Neural progenitor cell (in vitro differentiated cells): Measurements from ENCODE around the gene DAPK3. TPM values are rescaled to one million over a fixed set of nuclear protein-coding genes. Genes with fewer than 3 reads are reported as not detected.

ENCODE experiments used
- DNase-seq: peaks from one replicate; pipeline ENCODE4 v3.0.0-alpha.2; 2016; ENCODE audit warnings: low spot score
- H2AFZ ChIP-seq: fragments of 200-600 bp; sonication (generic); replicated peaks from 2 replicates; pipeline ENCODE4 v1.6.1; 2016; ENCODE audit warnings: antibody characterized with exemption
- H3F3A ChIP-seq: fragments of 200-600 bp; sonication (generic); 2 replicates; pipeline ENCODE4 v1.6.1; 2016; ENCODE audit warnings: antibody characterized with exemption, low read depth
- H3K27ac ChIP-seq: fragments of 200-600 bp; sonication (generic); 2 replicates; pipeline ENCODE4 v1.5.1; 2016; ENCODE audit warnings: mild to moderate bottlenecking
- H3K27me3 ChIP-seq: fragments of 200-600 bp; sonication (generic); 2 replicates; pipeline ENCODE4 v1.6.1; 2016; ENCODE audit warnings: mild to moderate bottlenecking, moderate library complexity
- H3K36me3 ChIP-seq: fragments of 200-600 bp; sonication (generic); 2 replicates; pipeline ENCODE4 v1.5.1; 2016
- H3K4me1 ChIP-seq: fragments of 200-600 bp; sonication (generic); 2 replicates; pipeline ENCODE4 v1.6.1; 2016; ENCODE audit warnings: mixed run types
- H3K4me2 ChIP-seq: fragments of 200-600 bp; sonication (generic); 2 replicates; pipeline ENCODE4 v1.6.1; 2016
- H3K4me3 ChIP-seq: fragments of 200-600 bp; sonication (generic); 2 replicates; pipeline ENCODE4 v1.5.1; 2016
- H3K79me2 ChIP-seq: fragments of 200-600 bp; sonication (generic); 2 replicates; pipeline ENCODE4 v1.6.1; 2016; ENCODE audit warnings: low read depth
- H3K9ac ChIP-seq: fragments of 200-600 bp; sonication (generic); 2 replicates; pipeline ENCODE4 v1.6.1; 2016
- H3K9me3 ChIP-seq: fragments of 200-600 bp; sonication (generic); 2 replicates; pipeline ENCODE4 v1.5.1; 2016; ENCODE audit warnings: low read depth
- H4K20me1 ChIP-seq: fragments of 200-600 bp; sonication (generic); 2 replicates; pipeline ENCODE4 v1.6.1; 2016; ENCODE audit warnings: low read depth
- H3K27ac Mint-ChIP-seq: 3 replicates; pipeline ENCODE4 v1.8.0; 2021; ENCODE audit warnings: mixed read lengths
- H3K27me3 Mint-ChIP-seq: 2 replicates; pipeline ENCODE4 v1.8.0; 2022; ENCODE audit warnings: low read depth, mild to moderate bottlenecking, inconsistent platforms, moderate library complexity, mixed read lengths; ENCODE audit not compliant: insufficient read depth
- H3K36me3 Mint-ChIP-seq: 3 replicates; pipeline ENCODE4 v1.8.0; 2021; ENCODE audit warnings: mixed read lengths
- H3K4me1 Mint-ChIP-seq: 3 replicates; pipeline ENCODE4 v1.8.0; 2021; ENCODE audit warnings: mixed read lengths
- H3K4me3 Mint-ChIP-seq: 3 replicates; pipeline ENCODE4 v1.8.0; 2021; ENCODE audit warnings: mild to moderate bottlenecking, moderate library complexity, mixed read lengths
- H3K9me3 Mint-ChIP-seq: 3 replicates; pipeline ENCODE4 v1.8.0; 2020; ENCODE audit warnings: mixed read lengths
- EZH2 ChIP-seq: fragments of 200-600 bp; sonication (generic); IDR thresholded peaks from 2 replicates; pipeline ENCODE4 v1.6.1; 2017; ENCODE audit warnings: antibody characterized with exemption, mild to moderate bottlenecking, moderate library complexity
- EZH2phosphoT487 ChIP-seq: fragments of 200-600 bp; sonication (generic); IDR thresholded peaks from 2 replicates; pipeline ENCODE4 v1.6.1; 2017; ENCODE audit warnings: antibody characterized with exemption
- total RNA-seq: library from RNA; depleted of rRNA; stranded (reverse); fragments of >200 nt; gene quantifications from 2 replicates; pipeline ENCODE4 v1.2.3, GENCODE V29; 2015; ENCODE audit warnings: low replicate concordance
- TF ChIP-seq, protein P1 (sequence below): fragments of 200-600 bp; sonication (generic); IDR thresholded peaks from 2 replicates; pipeline ENCODE4 v1.5.1; 2017; ENCODE audit warnings: antibody characterized with exemption, mild to moderate bottlenecking

The DAPK3 gene
- total RNA-seq, 1 donor from 2014 or later = 33.7 TPM

GRCh38 chr19:3986260-3987041, 15.6 kb upstream of the DAPK3 start:
- Histone ChIP-seq H3K9me3 (no peaks in the 10 kb centered on the region), H3K4me2 (peak overlapping the region; percentile 87), H3K79me2 (peaks cover 39% of the 10 kb centered on the region), H3K4me3 (peak overlapping the region; percentile 95), H3K36me3 (peaks cover 8% of the 10 kb centered on the region), H3K27me3 (peaks cover 7% of the 10 kb centered on the region), H2AFZ (peak overlapping the region; percentile 1), H3F3A (peaks cover 63% of the 10 kb centered on the region), H4K20me1 (peaks cover 37% of the 10 kb centered on the region), H3K27ac (no peak overlapping the region), H3K4me1 (peaks cover 24% of the 10 kb centered on the region), H3K9ac (no peak overlapping the region)
- Mint-ChIP-seq H3K4me1 (peaks cover 40% of the 10 kb centered on the region), H3K4me3 (peak overlapping the region; percentile 99), H3K27ac (peak overlapping the region; percentile 69), H3K9me3 (no peaks in the 10 kb centered on the region), H3K36me3 (peaks cover 21% of the 10 kb centered on the region), H3K27me3 (peaks cover 9% of the 10 kb centered on the region)
- TF ChIP-seq EZH2 = peak; percentile 55
- TF ChIP-seq, protein P1, sequence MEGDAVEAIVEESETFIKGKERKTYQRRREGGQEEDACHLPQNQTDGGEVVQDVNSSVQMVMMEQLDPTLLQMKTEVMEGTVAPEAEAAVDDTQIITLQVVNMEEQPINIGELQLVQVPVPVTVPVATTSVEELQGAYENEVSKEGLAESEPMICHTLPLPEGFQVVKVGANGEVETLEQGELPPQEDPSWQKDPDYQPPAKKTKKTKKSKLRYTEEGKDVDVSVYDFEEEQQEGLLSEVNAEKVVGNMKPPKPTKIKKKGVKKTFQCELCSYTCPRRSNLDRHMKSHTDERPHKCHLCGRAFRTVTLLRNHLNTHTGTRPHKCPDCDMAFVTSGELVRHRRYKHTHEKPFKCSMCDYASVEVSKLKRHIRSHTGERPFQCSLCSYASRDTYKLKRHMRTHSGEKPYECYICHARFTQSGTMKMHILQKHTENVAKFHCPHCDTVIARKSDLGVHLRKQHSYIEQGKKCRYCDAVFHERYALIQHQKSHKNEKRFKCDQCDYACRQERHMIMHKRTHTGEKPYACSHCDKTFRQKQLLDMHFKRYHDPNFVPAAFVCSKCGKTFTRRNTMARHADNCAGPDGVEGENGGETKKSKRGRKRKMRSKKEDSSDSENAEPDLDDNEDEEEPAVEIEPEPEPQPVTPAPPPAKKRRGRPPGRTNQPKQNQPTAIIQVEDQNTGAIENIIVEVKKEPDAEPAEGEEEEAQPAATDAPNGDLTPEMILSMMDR = peak; percentile 61
- no peak for TF ChIP-seq EZH2phosphoT487
- DNase-seq = peak; percentile 74

DNA sequence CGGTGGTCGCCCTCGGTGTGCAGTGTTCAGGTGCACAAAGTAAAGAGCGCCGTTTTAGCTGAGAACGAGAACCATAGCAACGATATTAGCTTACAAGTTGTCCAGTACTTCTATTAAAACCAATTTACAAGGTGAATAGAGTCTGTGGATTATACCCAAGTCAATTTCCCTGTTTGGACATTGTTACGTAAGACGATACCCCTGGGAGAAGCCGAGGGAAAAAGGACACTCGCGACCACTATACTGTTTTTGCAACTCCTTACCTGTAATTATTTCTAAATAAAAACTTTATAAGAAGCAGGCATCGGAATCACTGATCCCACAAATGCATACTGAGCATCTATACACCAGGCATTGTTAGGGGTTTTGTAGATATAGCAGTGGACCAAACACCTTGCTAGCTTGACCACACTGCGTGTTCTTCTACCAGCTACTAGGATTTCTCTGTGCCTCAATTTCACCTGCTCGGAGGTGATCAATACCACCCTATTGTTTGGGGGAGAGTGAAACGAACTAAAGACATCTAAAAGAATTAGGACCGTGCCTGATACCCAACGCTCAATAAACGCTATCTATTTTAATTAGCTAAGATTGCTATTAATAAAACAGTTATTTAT, 14.9 kb upstream of the DAPK3 start:
- peaks cover 40% of the 10 kb centered on the region for H3K4me1 Mint-ChIP-seq
- no peak overlapping the region for H2AFZ ChIP-seq
- no peak for DNase-seq
- H3K79me2 ChIP-seq = peaks cover 46% of the 10 kb centered on the region
- peak overlapping the region; percentile 95 for H3K4me3 ChIP-seq
- peaks cover 10% of the 10 kb centered on the region for H3K36me3 ChIP-seq
- TF ChIP-seq, protein P1 = no peak
- no peak for TF ChIP-seq EZH2
- TF ChIP-seq EZH2phosphoT487 = no peak
- no peaks in the 10 kb centered on the region for H3K9me3 ChIP-seq
- H3K36me3 Mint-ChIP-seq = peaks cover 23% of the 10 kb centered on the region
- H3K4me1 ChIP-seq = peaks cover 24% of the 10 kb centered on the region
- no peaks in the 10 kb centered on the region for H3K9me3 Mint-ChIP-seq
- peaks cover 9% of the 10 kb centered on the region for H3K27me3 Mint-ChIP-seq
- peak overlapping the region; percentile 99 for H3K4me3 Mint-ChIP-seq
- no peak overlapping the region for H3K9ac ChIP-seq
- peak overlapping the region; percentile 89 for H3K27ac Mint-ChIP-seq
- peaks cover 7% of the 10 kb centered on the region for H3K27me3 ChIP-seq
- no peak overlapping the region for H3K27ac ChIP-seq
- H3K4me2 ChIP-seq = peak overlapping the region; percentile 87
- H4K20me1 ChIP-seq = peaks cover 44% of the 10 kb centered on the region
- H3F3A ChIP-seq = peaks cover 70% of the 10 kb centered on the region

GRCh38 chr19:3984908-3985642, 14.2 kb upstream of the DAPK3 start, which contains the start of gene EEF2:
Gene EEF2, minus strand, starts transcription at chr19:3985463. Its CDS starts 83 bp downstream, at chr19:3985380.
- peaks cover 23% of the 10 kb centered on the region for H3K36me3 Mint-ChIP-seq
- H2AFZ ChIP-seq = peak within 1 kb of the TSS; percentile 1
- peak within 1 kb of the TSS; percentile 91 for H3K27ac Mint-ChIP-seq
- no peaks in the 10 kb centered on the region for H3K9me3 ChIP-seq
- peaks cover 7% of the 10 kb centered on the region for H3K27me3 ChIP-seq
- H3K36me3 ChIP-seq = peaks cover 13% of the 10 kb centered on the region
- no peaks in the 10 kb centered on the region for H3K9me3 Mint-ChIP-seq
- peak within 1 kb of the TSS; percentile 100 for H3K9ac ChIP-seq
- peak within 1 kb of the TSS; percentile 98 for H3K27ac ChIP-seq
- H4K20me1 ChIP-seq = peaks cover 51% of the 10 kb centered on the region
- TF ChIP-seq EZH2 = no peak
- TF ChIP-seq, protein P1 = no peak
- no peak for TF ChIP-seq EZH2phosphoT487
- H3K79me2 ChIP-seq = peaks cover 52% of the 10 kb centered on the region
- H3F3A ChIP-seq = peaks cover 77% of the 10 kb centered on the region
- DNase-seq = peak; percentile 98
- H3K4me1 Mint-ChIP-seq = peaks cover 38% of the 10 kb centered on the region
- peak within 1 kb of the TSS; percentile 95 for H3K4me3 ChIP-seq
- peaks cover 24% of the 10 kb centered on the region for H3K4me1 ChIP-seq
- peak within 1 kb of the TSS; percentile 99 for H3K4me3 Mint-ChIP-seq
- peaks cover 9% of the 10 kb centered on the region for H3K27me3 Mint-ChIP-seq
- H3K4me2 ChIP-seq = peak within 1 kb of the TSS; percentile 87
